NCI-H2107 (cell line): ENCODE measurements around the gene TAT.
"Not testable (repeated sequence)": the region's sequence is repeated elsewhere in the genome, so short reads cannot be mapped to it uniquely, and the experiment has no call there.

Source experiments
- DNase-seq: peaks from one replicate; lab custom pipeline; 2025; lab: John Stamatoyannopoulos, UW

TAT gene

GRCh38 chr16:71576971-71577370, at the start of gene TAT:
Gene TAT (minus strand): TSS chr16:71577092. CDS start chr16:71576415, 677 bp downstream.
- DNase-seq, result no peak

- peak; percentile 70 for DNase-seq
These were observed 49.3 kb upstream of the TAT start, which contains the start of gene MARVELD3 for GRCh38 chr16:71626018-71626857. Gene MARVELD3 (plus strand): TSS chr16:71626184. CDS start chr16:71626230, 46 bp downstream.

- DNase-seq, result no peak
These were observed 48.4 kb upstream of the TAT start for GRCh38 chr16:71625113-71625850.

GRCh38 chr16:71623597-71623996, 46.7 kb upstream of the TAT start:
- DNase-seq, result no peak

GRCh38 chr16:71622088-71622487, 45.2 kb upstream of the TAT start:
- DNase-seq, result no peak

- DNase-seq, result no peak
These were observed 41.5 kb upstream of the TAT start for GRCh38 chr16:71618429-71618828.

GRCh38 chr16:71614956-71615355, 38.1 kb upstream of the TAT start:
- not testable (repeated sequence) for DNase-seq

- peak; percentile 57 for DNase-seq
These were observed 34.3 kb upstream of the TAT start for GRCh38 chr16:71610936-71611871.

GRCh38 chr16:71610447-71610846, 33.6 kb upstream of the TAT start:
- no peak for DNase-seq

GRCh38 chr16:71609066-71609465, 32.2 kb upstream of the TAT start:
- DNase-seq, result no peak

- no peak for DNase-seq
These were observed 23.9 kb upstream of the TAT start for GRCh38 chr16:71600822-71601221.

- DNase-seq, result not testable (repeated sequence)
These were observed 21.5 kb upstream of the TAT start for GRCh38 chr16:71598426-71598825.

- not testable (repeated sequence) for DNase-seq
These were observed 18.5 kb upstream of the TAT start for GRCh38 chr16:71595340-71595826.

- DNase-seq, result no peak
These were observed 17.2 kb upstream of the TAT start for GRCh38 chr16:71594000-71594646.

GRCh38 chr16:71593048-71593999, 16.4 kb upstream of the TAT start:
- no peak for DNase-seq

GRCh38 chr16:71591917-71592316, 15.0 kb upstream of the TAT start:
- DNase-seq, result no peak

GRCh38 chr16:71590584-71590983, 13.7 kb upstream of the TAT start:
- no peak for DNase-seq

GRCh38 chr16:71590071-71590470, 13.2 kb upstream of the TAT start:
- not testable (repeated sequence) for DNase-seq

GRCh38 chr16:71589334-71589733, 12.4 kb upstream of the TAT start:
- not testable (repeated sequence) for DNase-seq

GRCh38 chr16:71585318-71585703, 8.4 kb upstream of the TAT start:
- no peak for DNase-seq
